NCI-H146 (cell line): Measurements from ENCODE around the gene RILPL1.
A peak's percentile ranks its signal among the peaks of the same experiment; 100 is the strongest.
"Not testable (repeated sequence)": the region's sequence is repeated elsewhere in the genome, so short reads cannot be mapped to it uniquely, and the experiment has no call there.

Source experiments
- DNase-seq: peaks from one replicate; lab custom pipeline; 2025; lab: John Stamatoyannopoulos, UW

Gene RILPL1

GRCh38 chr12:123494124-123494851 is 39.2 kb downstream of the RILPL1 start:
- DNase-seq = no peak

- DNase-seq = peak; percentile 32
Measured at GRCh38 chr12:123492339-123493039, 41.0 kb downstream of the RILPL1 start.

GRCh38 chr12:123491481-123491880 is 42.0 kb downstream of the RILPL1 start:
- DNase-seq = no peak

- no peak for DNase-seq
Measured at GRCh38 chr12:123491056-123491455, 42.5 kb downstream of the RILPL1 start.

GRCh38 chr12:123490089-123490488 is 43.4 kb downstream of the RILPL1 start:
- no peak for DNase-seq

- DNase-seq = no peak
Measured at GRCh38 chr12:123489580-123489979, 43.9 kb downstream of the RILPL1 start.

- no peak for DNase-seq
Measured at GRCh38 chr12:123488539-123489230, 44.8 kb downstream of the RILPL1 start.

GRCh38 chr12:123487428-123487827 is 46.1 kb downstream of the RILPL1 start:
- no peak for DNase-seq

- DNase-seq = no peak
Measured at GRCh38 chr12:123485756-123486155, 47.8 kb downstream of the RILPL1 start.

- no peak for DNase-seq
Measured at GRCh38 chr12:123483602-123484248, 49.8 kb downstream of the RILPL1 start.

GRCh38 chr12:123482876-123483275 is 50.6 kb downstream of the RILPL1 start:
- no peak for DNase-seq

GRCh38 chr12:123481251-123481650 is 52.3 kb downstream of the RILPL1 start:
- not testable (repeated sequence) for DNase-seq

- DNase-seq = no peak
Measured at GRCh38 chr12:123479442-123480180, 53.9 kb downstream of the RILPL1 start.

GRCh38 chr12:123478762-123479161 is 54.8 kb downstream of the RILPL1 start:
- no peak for DNase-seq

GRCh38 chr12:123478069-123478468 is 55.5 kb downstream of the RILPL1 start:
- DNase-seq = no peak

GRCh38 chr12:123475246-123475703 is 58.2 kb downstream of the RILPL1 start:
- DNase-seq = no peak

- no peak for DNase-seq
Measured at GRCh38 chr12:123474485-123475245, 58.9 kb downstream of the RILPL1 start.

GRCh38 chr12:123472438-123472849 is 61.1 kb downstream of the RILPL1 start:
- no peak for DNase-seq

GRCh38 chr12:123471374-123472068 is 62.0 kb downstream of the RILPL1 start:
- no peak for DNase-seq

- no peak for DNase-seq
Measured at GRCh38 chr12:123469978-123470377, 63.5 kb downstream of the RILPL1 start.
